Suprapubic skin (tissue), 4 donors: ENCODE results near the gene LRRC8C. TPM values are rescaled to one million over a fixed set of nuclear protein-coding genes. Genes with fewer than 3 reads are reported as not detected.

Experiments
- DNase-seq, 2 donors: peaks; one replicate each; pipeline ENCODE4 v3.0.0-alpha.2; 2019; ENCODE audit warnings: low spot score in 2 of 2
- H3K27ac ChIP-seq: fragments of 200-600 bp; sonication (generic); one replicate; pipeline ENCODE4 v1.5.1; 2019
- H3K27me3 ChIP-seq: fragments of 200-600 bp; sonication (generic); one replicate; pipeline ENCODE4 v1.5.1; 2019
- H3K36me3 ChIP-seq: fragments of 200-600 bp; sonication (generic); one replicate; pipeline ENCODE4 v1.5.1; 2019
- H3K4me1 ChIP-seq: fragments of 200-600 bp; sonication (generic); one replicate; pipeline ENCODE4 v1.5.1; 2019
- H3K4me3 ChIP-seq: fragments of 200-600 bp; sonication (generic); one replicate; pipeline ENCODE4 v1.5.1; 2019; ENCODE audit warnings: mild to moderate bottlenecking
- H3K9me3 ChIP-seq: fragments of 200-600 bp; sonication (generic); one replicate; pipeline ENCODE4 v1.5.1; 2019
- CTCF ChIP-seq, 2 donors: fragments of 200-600 bp in 1 of 2; fragments of 450-650 bp in 1 of 2; sonication (generic) in 1 of 2; IDR thresholded peaks; one replicate each; pipeline ENCODE4 v1.5.1; 2016 to 2019; ENCODE audit warnings: antibody characterized with exemption in 2 of 2, mild to moderate bottlenecking in 1 of 2, moderate library complexity in 1 of 2
- EP300 ChIP-seq: sonication (generic); formaldehyde crosslinking; IDR thresholded peaks from one replicate; pipeline ENCODE4 v1.6.1; 2017; ENCODE audit warnings: antibody characterized with exemption
- POLR2A ChIP-seq, 2 donors: fragments of 450-650 bp; IDR thresholded peaks; one replicate each; pipeline ENCODE4 v1.6.1; 2017; ENCODE audit warnings: antibody characterized with exemption in 2 of 2, mild to moderate bottlenecking in 2 of 2, moderate library complexity in 2 of 2
- POLR2AphosphoS5 ChIP-seq, 3 donors: sonication (generic); formaldehyde crosslinking; IDR thresholded peaks; one replicate each; pipeline ENCODE4 v1.6.1; 2017; ENCODE audit warnings: antibody characterized with exemption in 3 of 3
- WGBS: methylation state at CpG from one replicate; pipeline ENCODE4 v1.1.5; 2018; 5-methylcytosine and 5-hydroxymethylcytosine counted together
- total RNA-seq, 4 donors: library from RNA; depleted of rRNA; stranded (reverse); fragments of >200 nt; gene quantifications; one replicate each; pipeline ENCODE4 v1.1.0, GENCODE V29; 2016

Gene LRRC8C
- total RNA-seq, 4 donors from 2014 or later = 6.2 to 10.4 (median 9.1) TPM

GRCh38 chr1:89671775-89672488 lies 39.0 kb downstream of the LRRC8C start:
- H3K9me3 ChIP-seq = no peaks in the 10 kb centered on the region
- DNase-seq = no peak
- 70% methylated on average over 4 of the region's 4 CpGs for WGBS
- H3K27ac ChIP-seq = no peak overlapping the region
- H3K36me3 ChIP-seq = no peaks in the 10 kb centered on the region
- H3K27me3 ChIP-seq = no peaks in the 10 kb centered on the region
- no peaks in the 10 kb centered on the region for H3K4me1 ChIP-seq
- no peak for TF ChIP-seq POLR2A (IDR thresholded peaks at IDR 0.05)
- no peak for TF ChIP-seq CTCF (IDR thresholded peaks at IDR 0.05)
- TF ChIP-seq POLR2AphosphoS5 (IDR thresholded peaks at IDR 0.05) = no peak
- no peak for TF ChIP-seq EP300
- H3K4me3 ChIP-seq = no peak overlapping the region

- 80% methylated on average over 6 of the region's 6 CpGs for WGBS
- DNase-seq = no peak
- Histone ChIP-seq H3K27ac (no peak overlapping the region), H3K36me3 (no peaks in the 10 kb centered on the region), H3K27me3 (no peaks in the 10 kb centered on the region), H3K4me1 (no peaks in the 10 kb centered on the region), H3K9me3 (no peaks in the 10 kb centered on the region), H3K4me3 (no peak overlapping the region)
- no peak for TF ChIP-seq EP300
- TF ChIP-seq POLR2AphosphoS5 (IDR thresholded peaks at IDR 0.05) = no peak
Measured at GRCh38 chr1:89672489-89673183, 39.7 kb downstream of the LRRC8C start.

- H3K27me3 ChIP-seq = no peaks in the 10 kb centered on the region
- TF ChIP-seq POLR2AphosphoS5 (IDR thresholded peaks at IDR 0.05) (no peak), CTCF (IDR thresholded peaks at IDR 0.05) (no peak), EP300 (no peak), POLR2A (IDR thresholded peaks at IDR 0.05) (no peak)
- 63% methylated on average over 4 of the region's 4 CpGs for WGBS
- no peaks in the 10 kb centered on the region for H3K4me1 ChIP-seq
- H3K27ac ChIP-seq = no peak overlapping the region
- no peaks in the 10 kb centered on the region for H3K9me3 ChIP-seq
- no peak for DNase-seq
- H3K4me3 ChIP-seq = no peak overlapping the region
- no peaks in the 10 kb centered on the region for H3K36me3 ChIP-seq
Measured at GRCh38 chr1:89673251-89673650, 40.3 kb downstream of the LRRC8C start.

GRCh38 chr1:89675677-89676076 lies 42.8 kb downstream of the LRRC8C start:
- 91% methylated on average over 4 of the region's 4 CpGs for WGBS
- Histone ChIP-seq H3K9me3 (no peaks in the 10 kb centered on the region), H3K27ac (no peak overlapping the region), H3K36me3 (no peaks in the 10 kb centered on the region), H3K27me3 (no peaks in the 10 kb centered on the region), H3K4me1 (no peaks in the 10 kb centered on the region), H3K4me3 (no peak overlapping the region)
- DNase-seq = no peak
- TF ChIP-seq CTCF (IDR thresholded peaks at IDR 0.05) = no peak
- TF ChIP-seq POLR2A (IDR thresholded peaks at IDR 0.05) = no peak
- TF ChIP-seq POLR2AphosphoS5 (IDR thresholded peaks at IDR 0.05) = no peak
- TF ChIP-seq EP300 = no peak

GRCh38 chr1:89681045-89681729 lies 48.3 kb downstream of the LRRC8C start:
- H3K4me3 ChIP-seq = no peak overlapping the region
- H3K27ac ChIP-seq = no peak overlapping the region
- H3K9me3 ChIP-seq = no peaks in the 10 kb centered on the region
- H3K36me3 ChIP-seq = no peaks in the 10 kb centered on the region
- no peak for DNase-seq
- 94% methylated on average over 2 of the region's 2 CpGs for WGBS
- no peaks in the 10 kb centered on the region for H3K27me3 ChIP-seq
- TF ChIP-seq POLR2AphosphoS5 (IDR thresholded peaks at IDR 0.05) (no peak), CTCF (IDR thresholded peaks at IDR 0.05) (no peak), EP300 (no peak), POLR2A (IDR thresholded peaks at IDR 0.05) (no peak)
- no peaks in the 10 kb centered on the region for H3K4me1 ChIP-seq
